HG03066 (cell line): ENCODE data around the gene DNM2.
"Not testable (repeated sequence)": the region's sequence is repeated elsewhere in the genome, so short reads cannot be mapped to it uniquely, and the experiment has no call there.

Source experiments
- ATAC-seq: cut with Tn5 transposase; IDR thresholded peaks from one replicate; pipeline ENCODE4 v1.9.1; 2021; ENCODE audit warnings: low read depth; ENCODE audit not compliant: unreplicated experiment

The DNM2 gene

DNA sequence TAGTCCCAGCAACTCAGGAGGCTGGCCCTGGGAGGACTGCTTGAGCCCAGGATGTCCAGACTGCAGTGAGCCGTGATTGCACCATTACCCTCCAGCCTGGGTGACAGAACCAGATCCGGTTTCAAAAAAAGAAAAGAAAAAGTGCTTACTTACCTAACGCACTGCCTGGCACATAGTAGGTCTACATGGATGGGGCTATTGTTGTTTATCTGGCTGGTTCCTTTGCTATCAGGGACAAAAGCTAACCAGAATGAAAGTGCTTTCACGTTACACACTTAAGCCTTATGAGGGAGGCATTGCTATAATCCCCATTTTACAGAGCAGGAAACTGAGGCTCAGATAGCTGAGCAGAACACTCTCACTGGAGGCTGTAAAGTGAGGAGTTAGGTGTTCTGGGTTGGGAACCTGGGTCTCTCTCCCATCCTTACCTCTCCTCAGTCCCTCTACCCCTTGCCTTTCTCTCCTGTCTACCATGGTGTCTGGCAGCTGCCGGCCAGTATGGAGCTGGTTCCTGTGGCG is 2.8 kb downstream of the DNM2 start:
- ATAC-seq, result no peak

DNA sequence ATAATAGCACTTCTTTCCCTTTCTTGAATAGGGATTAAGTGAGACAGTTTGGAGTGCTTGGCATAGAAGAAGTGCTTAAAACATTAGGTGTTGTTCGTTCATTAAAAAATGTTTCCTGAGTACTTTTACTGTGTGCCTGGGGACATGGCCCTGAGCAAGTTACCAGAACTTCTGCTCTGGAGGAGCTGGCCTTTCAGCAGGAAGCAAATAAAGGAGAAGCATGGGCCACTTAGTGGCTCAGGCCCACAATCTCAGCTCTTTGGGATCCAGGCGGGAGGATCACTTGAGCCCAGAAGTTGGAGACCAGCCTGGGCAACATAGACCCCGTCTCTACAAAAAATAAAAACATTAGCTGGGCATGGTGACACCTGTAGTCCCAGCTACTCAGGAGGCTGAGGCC is 5.7 kb downstream of the DNM2 start:
- no peak for ATAC-seq

DNA sequence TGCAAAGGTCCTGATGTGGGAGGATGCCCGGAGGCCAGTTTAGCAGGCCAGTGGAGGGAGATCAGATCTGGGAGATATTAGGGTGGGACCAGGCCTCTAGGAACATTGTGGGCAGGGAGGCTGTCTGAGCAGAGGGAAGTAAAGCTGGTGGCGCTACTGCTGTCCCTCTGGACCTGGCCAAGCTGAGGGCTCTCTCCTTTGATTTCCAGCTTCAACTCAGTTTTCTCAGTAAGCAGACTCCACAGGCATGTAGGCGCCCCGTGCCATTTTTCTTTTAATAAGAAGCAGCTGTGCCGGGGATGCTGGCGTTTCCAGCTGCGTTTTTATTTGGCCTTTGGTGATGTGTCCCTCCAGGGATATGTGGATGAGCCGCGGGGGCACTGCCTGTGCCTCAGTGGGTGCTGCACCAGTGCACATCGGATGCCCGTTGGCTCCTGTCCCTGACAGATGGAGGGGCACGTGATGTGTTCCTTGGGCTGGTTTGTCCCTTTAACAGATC is 6.7 kb downstream of the DNM2 start:
- ATAC-seq, result no peak

DNA sequence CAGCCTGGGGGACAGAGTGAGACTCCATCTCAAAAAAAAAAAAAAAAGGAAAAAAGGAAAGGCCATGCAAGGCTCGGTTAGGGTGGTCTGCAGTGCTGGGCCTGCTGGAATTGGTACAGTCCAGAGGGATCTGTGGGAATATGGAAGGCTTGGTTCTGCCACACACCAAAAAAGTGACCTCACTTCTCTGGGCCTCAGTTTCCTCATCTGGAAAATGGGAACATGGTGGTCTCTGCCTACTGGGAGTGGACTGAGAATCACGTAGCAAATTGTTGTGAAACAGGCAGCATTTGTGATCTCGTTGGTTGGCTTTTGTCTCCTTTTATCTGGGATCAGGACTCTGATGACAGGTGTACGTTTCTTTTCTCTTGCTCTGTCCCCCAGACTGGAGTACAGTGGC is 7.5 kb downstream of the DNM2 start:
- ATAC-seq, result no peak

- ATAC-seq, result no peak
These were observed 8.4 kb downstream of the DNM2 start for GRCh38 chr19:10726268-10726667.

DNA sequence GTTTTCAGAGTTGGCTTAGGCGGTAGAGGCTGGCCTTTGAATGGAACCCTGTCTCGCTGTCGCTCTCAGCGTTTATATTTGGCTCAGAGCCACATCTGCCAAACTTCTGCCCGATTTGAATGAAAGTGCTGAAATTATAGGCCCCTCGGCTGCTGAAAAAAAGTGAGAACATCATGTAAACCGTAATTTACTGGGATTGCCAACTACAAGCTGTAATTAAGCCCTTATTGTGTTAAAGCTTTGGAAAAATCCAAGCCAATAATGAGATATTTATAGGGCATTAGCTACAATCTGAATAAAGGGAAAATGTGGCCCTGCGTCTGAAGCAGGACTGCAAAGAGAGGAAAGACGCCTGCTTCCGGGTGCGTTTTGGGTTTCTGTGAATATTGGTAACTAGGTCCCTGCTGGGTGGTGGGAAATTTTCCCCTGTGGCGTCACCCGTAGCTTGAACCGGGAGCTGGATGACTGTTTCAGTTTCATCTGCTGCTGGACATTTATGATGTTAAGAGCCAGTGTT is 9.9 kb downstream of the DNM2 start:
- ATAC-seq, result no peak

DNA sequence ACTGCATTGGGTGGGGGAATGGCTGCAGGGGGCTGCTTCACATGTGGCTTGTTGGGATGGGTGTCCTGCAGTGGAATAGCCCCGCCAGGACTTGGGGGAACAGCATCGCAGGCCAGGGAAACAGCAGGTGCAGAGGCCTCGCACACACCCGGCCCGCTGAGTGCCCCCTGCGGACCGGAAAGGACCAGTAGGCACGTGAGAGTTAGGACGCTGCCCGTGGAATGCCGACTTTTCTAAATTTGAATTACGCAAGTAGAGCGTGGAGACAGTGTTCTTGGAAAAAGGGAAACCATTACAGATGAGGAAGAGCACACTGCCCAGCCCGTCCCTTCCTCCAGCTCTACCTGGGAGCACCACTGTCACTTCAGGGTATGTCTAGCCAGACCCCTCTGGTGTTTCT is 11.5 kb downstream of the DNM2 start:
- ATAC-seq, result no peak

DNA sequence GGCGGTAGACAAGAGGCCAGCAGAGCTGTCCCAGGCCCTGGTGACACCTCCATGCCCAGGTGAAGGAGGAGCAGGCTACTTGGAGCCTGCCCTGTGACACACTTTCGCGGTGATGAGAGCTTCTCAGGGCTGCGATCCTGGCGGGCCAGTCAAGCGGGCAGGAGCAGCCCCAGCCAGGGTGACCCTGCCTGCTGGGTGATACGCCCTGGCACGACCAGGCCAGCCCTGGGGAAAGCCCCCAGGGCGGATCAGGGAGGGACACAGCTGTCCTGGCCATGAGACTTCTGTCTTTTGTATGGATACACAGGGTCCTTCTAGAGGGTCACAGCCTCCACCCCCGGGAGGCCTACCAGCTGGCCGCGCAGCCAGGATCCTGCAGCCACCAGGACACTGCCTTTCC is 13.1 kb downstream of the DNM2 start:
- no peak for ATAC-seq

GRCh38 chr19:10735741-10736140 is 17.9 kb downstream of the DNM2 start:
- no peak for ATAC-seq

- ATAC-seq, result no peak
These were observed 18.3 kb downstream of the DNM2 start for GRCh38 chr19:10736189-10736588.

DNA sequence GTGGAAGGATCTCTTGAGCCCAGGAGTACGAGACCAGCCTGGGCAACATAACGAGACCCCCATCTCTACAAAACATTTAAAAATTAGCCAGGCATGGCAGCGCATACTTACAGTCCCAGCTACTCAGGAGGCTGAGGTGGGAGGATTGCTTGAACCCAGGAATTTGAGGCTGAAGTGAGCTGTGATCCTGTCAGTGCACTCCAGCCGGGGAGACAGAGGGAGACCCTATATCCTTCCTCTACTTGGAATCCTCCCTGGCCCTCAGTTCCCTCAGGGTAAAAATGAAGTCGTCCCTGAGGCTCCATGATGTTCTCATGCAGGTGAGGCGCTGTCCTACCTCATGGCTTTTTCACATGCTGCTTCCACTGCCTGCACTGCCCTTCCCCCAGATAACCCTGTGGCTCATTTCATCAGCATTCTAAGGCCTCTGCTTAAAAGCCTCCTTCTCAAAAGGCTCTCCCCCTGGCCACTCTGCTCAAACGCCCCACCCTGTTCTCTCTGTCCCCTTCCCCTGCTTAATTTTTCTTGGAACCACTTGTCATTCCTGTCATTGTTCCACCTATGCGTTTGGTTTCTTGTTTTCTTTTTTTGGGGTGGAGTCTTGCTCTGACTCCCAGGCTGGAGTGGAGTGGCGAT is 19.2 kb downstream of the DNM2 start:
- ATAC-seq, result no peak

GRCh38 chr19:10737722-10738121 is 19.8 kb downstream of the DNM2 start:
- ATAC-seq, result no peak

GRCh38 chr19:10740798-10741197 is 22.9 kb downstream of the DNM2 start:
- no peak for ATAC-seq

DNA sequence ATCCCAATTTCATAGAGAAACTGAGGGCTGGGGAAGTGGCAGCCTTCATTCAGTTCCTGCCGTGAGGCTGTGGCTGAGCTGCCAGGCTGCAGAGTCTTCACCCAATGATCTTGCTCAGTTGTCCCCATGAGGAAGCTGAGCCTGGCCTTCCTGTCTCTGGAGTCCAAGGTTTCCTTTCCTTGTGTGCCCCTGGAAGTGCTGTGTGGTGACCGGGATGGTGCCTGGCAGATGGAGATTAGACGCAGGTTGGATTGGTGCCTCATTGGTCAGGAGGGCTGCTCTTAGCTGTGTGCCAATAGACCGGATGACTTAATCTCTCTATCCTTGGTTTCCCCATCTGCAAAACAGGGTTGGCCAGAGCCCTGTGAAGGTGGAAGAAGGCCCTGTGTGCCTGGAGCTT is 24.6 kb downstream of the DNM2 start:
- ATAC-seq, result no peak

DNA sequence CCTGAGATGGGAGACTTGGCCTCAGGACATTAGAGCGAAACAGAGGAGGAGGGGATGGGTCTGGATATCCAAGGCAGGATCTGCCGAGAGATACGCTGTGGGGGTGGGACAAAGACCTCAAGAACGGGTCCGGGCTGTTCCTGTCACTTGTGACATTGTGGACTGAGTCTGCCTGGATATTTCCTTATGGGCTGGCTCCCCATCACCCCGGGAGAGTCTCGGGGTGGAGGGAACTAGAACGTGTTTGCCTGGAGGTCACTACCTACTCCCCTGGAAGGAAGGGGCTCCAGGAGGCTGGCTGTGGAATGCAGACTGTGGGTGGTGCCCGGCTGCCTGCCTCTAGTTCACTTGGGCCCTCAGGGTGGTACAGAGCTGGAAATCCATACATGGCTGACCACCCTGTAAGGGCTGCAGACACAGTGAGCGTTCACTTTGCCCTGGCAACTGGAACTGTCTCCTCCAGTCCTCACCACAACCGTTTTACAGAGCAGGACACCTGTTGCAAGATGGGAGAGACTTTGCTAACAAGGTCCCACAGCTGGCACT is 26.4 kb downstream of the DNM2 start:
- ATAC-seq, result no peak

GRCh38 chr19:10744801-10745293 is 27.0 kb downstream of the DNM2 start:
- no peak for ATAC-seq

- not testable (repeated sequence) for ATAC-seq
These were observed 28.6 kb downstream of the DNM2 start for GRCh38 chr19:10746437-10746836.

DNA sequence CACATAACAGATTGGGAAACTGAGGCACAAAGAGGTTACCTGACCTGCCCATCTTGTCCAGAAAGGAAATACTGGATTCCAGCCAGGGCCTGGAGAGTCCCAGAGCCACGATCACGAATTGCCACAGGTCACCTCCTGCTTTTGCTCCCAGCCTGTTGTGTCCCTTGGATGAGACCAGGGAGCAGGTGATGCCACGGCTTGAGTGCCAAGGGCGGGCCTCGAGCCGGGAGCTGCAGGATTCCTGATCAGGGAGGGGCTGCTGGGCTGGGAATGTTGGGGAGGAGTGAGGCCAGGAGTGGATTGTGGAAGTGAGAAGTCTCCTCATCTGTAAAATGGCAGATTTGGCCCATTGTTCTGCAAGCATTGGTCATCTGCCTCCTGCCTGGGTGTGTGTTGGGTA is 29.4 kb downstream of the DNM2 start:
- no peak for ATAC-seq

DNA sequence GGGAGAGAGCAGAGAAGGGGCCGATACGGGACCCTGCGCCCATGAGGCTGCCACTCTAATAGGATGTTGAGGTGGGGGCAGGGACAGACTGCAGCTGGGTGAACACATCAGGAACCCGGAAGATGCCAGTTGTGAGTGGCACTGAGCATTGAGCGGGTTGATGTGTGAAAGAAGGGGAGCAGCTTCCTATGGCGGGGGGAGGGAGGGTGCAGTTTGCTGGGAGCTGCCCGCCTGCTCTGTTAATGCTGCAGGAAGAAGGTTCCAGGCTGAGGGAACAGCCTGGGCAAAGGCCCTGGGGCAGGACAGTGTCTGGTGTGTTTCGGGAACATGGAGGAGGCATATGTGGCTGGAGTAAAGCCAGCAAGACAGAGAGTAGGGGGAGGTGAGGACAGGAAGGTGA is 29.8 kb downstream of the DNM2 start:
- no peak for ATAC-seq

- ATAC-seq, result no peak
These were observed 30.5 kb downstream of the DNM2 start for GRCh38 chr19:10748195-10748926.

DNA sequence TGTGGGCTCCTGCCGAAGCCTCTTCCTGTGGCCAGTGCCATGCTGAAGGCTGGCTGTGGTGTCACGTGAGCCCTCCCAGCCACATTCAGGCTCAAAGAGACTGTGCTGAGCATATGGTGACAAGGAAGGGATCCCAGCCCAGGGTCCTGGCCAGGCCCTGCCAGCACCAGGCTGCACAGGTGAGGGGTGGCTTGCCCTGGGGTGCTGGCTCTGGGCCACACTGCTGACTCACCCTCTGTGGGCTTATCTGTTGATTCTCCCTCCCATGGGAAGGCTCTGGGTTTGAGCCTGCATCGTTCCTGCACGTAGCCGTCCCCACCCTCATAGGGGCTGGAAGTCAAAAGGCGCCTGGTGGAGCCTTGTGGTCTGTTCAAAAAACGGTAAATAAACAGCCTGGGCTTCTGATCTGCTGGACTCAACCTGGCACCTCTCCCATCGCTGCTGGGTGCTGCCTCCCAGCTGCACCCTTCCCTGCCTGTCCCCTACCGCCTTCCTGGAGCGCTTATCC is 31.1 kb downstream of the DNM2 start:
- ATAC-seq, result no peak
